Fibroblast of lung (primary cell): ENCODE results near the gene FGGY. TPM values are rescaled to one million over a fixed set of nuclear protein-coding genes. Genes with fewer than 3 reads are reported as not detected.

Experiments used
- DNase-seq, 2 donors: peaks; one replicate each; pipeline versions ENCODE4 v3.0.0 to v3.0.0-alpha.2; 2010; ENCODE audit warnings: low read depth in 2 of 2
- H2AFZ ChIP-seq: 2 replicates; pipeline ENCODE4 v1.5.1; 2012; ENCODE audit warnings: low read length, control low read depth, inconsistent platforms
- H3K27ac ChIP-seq: 2 replicates; pipeline ENCODE4 v1.5.1; 2011; ENCODE audit warnings: low read length, control low read depth; ENCODE audit not compliant: insufficient read depth
- H3K27me3 ChIP-seq: 2 replicates; pipeline ENCODE4 v1.5.1; 2011; ENCODE audit warnings: mild to moderate bottlenecking, low read length; ENCODE audit not compliant: control insufficient read depth, insufficient read depth
- H3K36me3 ChIP-seq: 2 replicates; pipeline ENCODE4 v1.5.1; 2011; ENCODE audit warnings: low read length; ENCODE audit not compliant: control insufficient read depth, insufficient read depth
- H3K4me1 ChIP-seq: 2 replicates; pipeline ENCODE4 v1.5.1; 2011; ENCODE audit warnings: low read length; ENCODE audit not compliant: control insufficient read depth, insufficient read depth; ENCODE audit errors: extremely low read depth
- H3K4me2 ChIP-seq: 2 replicates; pipeline ENCODE4 v1.5.1; 2011; ENCODE audit warnings: low read length, control low read depth; ENCODE audit not compliant: insufficient read depth; ENCODE audit errors: extremely low read depth
- H3K4me3 ChIP-seq, 4 experiments: fragments of 200-600 bp in 1 of 4; sonication (generic) in 1 of 4; replicated peaks in 1 of 4; 2 replicates each; pipeline ENCODE4 v1.5.1; 2011 to 2016; ENCODE audit warnings: low read length in 4 of 4, low read depth in 3 of 4, mild to moderate bottlenecking in 3 of 4, control low read depth in 2 of 4, inconsistent platforms in 1 of 4, mixed read lengths in 1 of 4; ENCODE audit not compliant: insufficient read depth in 1 of 4; ENCODE audit errors: control extremely low read depth in 1 of 4
- H3K79me2 ChIP-seq: 2 replicates; pipeline ENCODE4 v1.5.1; 2012; ENCODE audit warnings: mild to moderate bottlenecking, low read length, inconsistent platforms; ENCODE audit not compliant: control insufficient read depth, insufficient read depth
- H3K9ac ChIP-seq: 2 replicates; pipeline ENCODE4 v1.5.1; 2011; ENCODE audit warnings: mild to moderate bottlenecking, low read length, control low read depth; ENCODE audit not compliant: insufficient read depth
- H3K9me3 ChIP-seq: 2 replicates; pipeline ENCODE4 v1.5.1; 2012; ENCODE audit warnings: low read depth, low read length; ENCODE audit not compliant: control insufficient read depth, insufficient read depth
- H4K20me1 ChIP-seq: 2 replicates; pipeline ENCODE4 v1.5.1; 2011; ENCODE audit warnings: low read length; ENCODE audit not compliant: control insufficient read depth, insufficient read depth; ENCODE audit errors: extremely low read depth
- EZH2 ChIP-seq: IDR thresholded peaks from 2 replicates; pipeline ENCODE4 v1.5.1; 2012; ENCODE audit warnings: low read length, control low read depth, mild to moderate bottlenecking; ENCODE audit errors: missing control alignments
- polyA plus RNA-seq, 2 donors: library from polyadenylated mRNA; depleted of rRNA in 1 of 2; stranded (reverse) in 1 of 2; unstranded in 1 of 2; fragments of >200 nt; gene quantifications; 2 replicates each; pipeline ENCODE4 v1.2.1, GENCODE V29; 2011 to 2012; ENCODE audit warnings: missing spikeins in 1 of 2
- total RNA-seq: library from RNA; depleted of rRNA; stranded (reverse); fragments of >200 nt; gene quantifications from 2 replicates; pipeline ENCODE4 v1.2.1, GENCODE V29; 2014
- TF ChIP-seq, protein P1 (sequence below), 2 donors: IDR thresholded peaks in 1 of 2; conservative IDR thresholded peaks in 1 of 2; 1 replicate in 1 of 2; 2 replicates in 1 of 2; pipeline ENCODE4 v1.5.1; 2011 to 2012; ENCODE audit warnings: low read length in 2 of 2, control low read depth in 1 of 2, inconsistent platforms in 1 of 2, low read depth in 1 of 2, mild to moderate bottlenecking in 1 of 2

FGGY gene
- total and polyA plus RNA-seq, 2 donors (not counting 1 experiment from before 2014, with no cell fraction given) = 9.5 to 32.4 TPM

DNA sequence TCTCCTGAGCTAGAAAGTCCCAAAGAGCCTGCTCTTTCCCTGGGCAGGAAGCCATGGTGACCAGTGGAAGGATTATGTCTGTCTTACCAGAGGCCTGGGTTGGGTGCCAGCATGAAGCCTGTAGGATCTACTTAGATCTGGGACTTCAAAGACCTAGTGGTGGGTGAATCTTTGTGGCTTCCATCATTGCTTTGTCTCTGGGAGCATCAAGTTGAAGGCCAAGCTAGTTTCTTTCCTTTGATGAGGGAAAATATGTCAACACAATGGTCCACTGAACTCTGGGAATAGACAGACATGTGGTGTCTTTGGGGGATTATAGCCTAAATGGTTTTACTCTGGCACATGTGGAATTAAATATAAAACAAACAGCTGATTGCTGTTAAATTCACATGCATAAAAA is 417.3 kb downstream of the FGGY start:
- Histone ChIP-seq H3K4me3 (no peak overlapping the region), H3K9me3 (no peaks in the 10 kb centered on the region), H3K36me3 (no peaks in the 10 kb centered on the region), H3K4me1 (no peaks in the 10 kb centered on the region), H3K9ac (no peak overlapping the region), H3K27me3 (no peaks in the 10 kb centered on the region), H3K27ac (no peak overlapping the region), H3K4me2 (no peak overlapping the region), H3K79me2 (no peaks in the 10 kb centered on the region), H4K20me1 (no peaks in the 10 kb centered on the region), H2AFZ (no peak overlapping the region)
- no peak for DNase-seq
- no peak for TF ChIP-seq EZH2
- TF ChIP-seq, protein P1, sequence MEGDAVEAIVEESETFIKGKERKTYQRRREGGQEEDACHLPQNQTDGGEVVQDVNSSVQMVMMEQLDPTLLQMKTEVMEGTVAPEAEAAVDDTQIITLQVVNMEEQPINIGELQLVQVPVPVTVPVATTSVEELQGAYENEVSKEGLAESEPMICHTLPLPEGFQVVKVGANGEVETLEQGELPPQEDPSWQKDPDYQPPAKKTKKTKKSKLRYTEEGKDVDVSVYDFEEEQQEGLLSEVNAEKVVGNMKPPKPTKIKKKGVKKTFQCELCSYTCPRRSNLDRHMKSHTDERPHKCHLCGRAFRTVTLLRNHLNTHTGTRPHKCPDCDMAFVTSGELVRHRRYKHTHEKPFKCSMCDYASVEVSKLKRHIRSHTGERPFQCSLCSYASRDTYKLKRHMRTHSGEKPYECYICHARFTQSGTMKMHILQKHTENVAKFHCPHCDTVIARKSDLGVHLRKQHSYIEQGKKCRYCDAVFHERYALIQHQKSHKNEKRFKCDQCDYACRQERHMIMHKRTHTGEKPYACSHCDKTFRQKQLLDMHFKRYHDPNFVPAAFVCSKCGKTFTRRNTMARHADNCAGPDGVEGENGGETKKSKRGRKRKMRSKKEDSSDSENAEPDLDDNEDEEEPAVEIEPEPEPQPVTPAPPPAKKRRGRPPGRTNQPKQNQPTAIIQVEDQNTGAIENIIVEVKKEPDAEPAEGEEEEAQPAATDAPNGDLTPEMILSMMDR (conservative IDR thresholded peaks at IDR 0.05 in 1 of 2, IDR thresholded peaks at IDR 0.05 in 1 of 2; ENCODE audit: low read depth in 1 of 2, low read length in 2 of 2) = no peak

DNA sequence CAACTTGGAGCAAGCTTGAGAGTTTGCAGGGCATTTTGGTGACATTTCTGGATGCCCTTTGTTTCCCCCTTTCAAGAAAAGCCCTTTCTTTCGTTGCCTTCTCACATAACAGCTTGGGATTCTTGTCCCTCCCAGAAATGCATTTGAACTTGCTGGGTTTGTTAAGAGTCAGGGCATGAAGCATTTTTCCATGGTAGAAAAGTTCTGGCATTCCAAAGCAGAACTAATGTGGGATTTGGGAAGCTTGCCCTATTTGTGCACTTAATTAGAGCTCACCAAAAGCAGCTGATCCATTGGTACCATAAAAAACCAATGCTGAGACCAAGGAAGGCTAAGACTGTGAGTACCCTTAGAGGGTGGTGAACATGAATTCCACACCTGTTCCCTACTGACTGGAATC is 418.1 kb downstream of the FGGY start:
- Histone ChIP-seq H3K36me3 (no peaks in the 10 kb centered on the region), H3K9ac (no peak overlapping the region), H2AFZ (no peak overlapping the region), H3K27me3 (no peaks in the 10 kb centered on the region), H3K9me3 (no peaks in the 10 kb centered on the region), H3K4me1 (no peaks in the 10 kb centered on the region), H3K27ac (no peak overlapping the region), H3K4me3 (no peak overlapping the region), H4K20me1 (no peaks in the 10 kb centered on the region), H3K79me2 (no peaks in the 10 kb centered on the region), H3K4me2 (no peak overlapping the region)
- DNase-seq = peak in 1 of 2 donors; percentile 39
- TF ChIP-seq EZH2 = no peak
- TF ChIP-seq, protein P1 (conservative IDR thresholded peaks at IDR 0.05 in 1 of 2, IDR thresholded peaks at IDR 0.05 in 1 of 2; ENCODE audit: low read depth in 1 of 2, low read length in 2 of 2) = no peak

DNA sequence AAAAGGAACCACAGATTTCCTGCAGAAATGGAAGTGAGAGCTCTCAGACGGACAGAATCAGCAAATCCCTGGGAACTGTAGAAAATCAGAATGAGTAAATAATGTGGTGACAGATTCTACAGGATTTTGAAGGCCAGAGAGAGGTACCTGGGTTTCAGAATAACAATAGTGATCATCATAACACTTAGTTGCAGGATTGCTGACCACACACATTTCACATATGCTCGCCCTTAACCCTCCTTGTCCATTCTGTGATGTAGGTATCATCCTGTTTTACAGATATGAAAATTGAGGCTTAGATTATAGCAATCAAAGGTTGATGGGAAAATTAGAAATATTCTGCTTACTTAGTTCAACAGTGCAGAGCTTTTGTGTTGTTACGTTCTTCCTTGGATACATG is 419.9 kb downstream of the FGGY start:
- H3K4me3 ChIP-seq = no peak overlapping the region
- H4K20me1 ChIP-seq = no peaks in the 10 kb centered on the region
- TF ChIP-seq, protein P1 (conservative IDR thresholded peaks at IDR 0.05 in 1 of 2, IDR thresholded peaks at IDR 0.05 in 1 of 2; ENCODE audit: low read depth in 1 of 2, low read length in 2 of 2) = no peak
- TF ChIP-seq EZH2 = no peak
- H3K27me3 ChIP-seq = no peaks in the 10 kb centered on the region
- DNase-seq = no peak
- H3K9me3 ChIP-seq = no peaks in the 10 kb centered on the region
- no peak overlapping the region for H3K9ac ChIP-seq
- H3K79me2 ChIP-seq = no peaks in the 10 kb centered on the region
- no peak overlapping the region for H3K4me2 ChIP-seq
- H3K4me1 ChIP-seq = no peaks in the 10 kb centered on the region
- no peak overlapping the region for H3K27ac ChIP-seq
- H2AFZ ChIP-seq = no peak overlapping the region
- H3K36me3 ChIP-seq = no peaks in the 10 kb centered on the region
